Calu3 (cell line): ENCODE results near the gene FNDC3B. TPM values are rescaled to one million over a fixed set of nuclear protein-coding genes. Genes with fewer than 3 reads are reported as not detected.

ENCODE experiments used
- BruUV-seq: library from RNA; stranded (reverse); fragments of 400-500 nt; replicated peaks from 2 replicates; lab custom pipeline; 2021; lab: Mats Ljungman, UMichigan
- CTCF ChIA-PET: fragments of 300-600 bp; sonication (Branson Sonifier 250); formaldehyde crosslinking; loops from one replicate; lab custom pipeline; 2022; ENCODE audit warnings: antibody characterized with exemption; lab: Charles Lee
- DNase-seq: peaks from one replicate; pipeline ENCODE4 v3.0.0; 2022
- H3K27ac Mint-ChIP-seq: one replicate; pipeline ENCODE4 v1.8.0; 2022; ENCODE audit warnings: mixed read lengths; ENCODE audit not compliant: unreplicated experiment
- H3K27me3 Mint-ChIP-seq: one replicate; pipeline ENCODE4 v1.8.0; 2022; ENCODE audit warnings: mixed read lengths; ENCODE audit not compliant: unreplicated experiment
- H3K36me3 Mint-ChIP-seq: one replicate; pipeline ENCODE4 v1.8.0; 2022; ENCODE audit warnings: mild to moderate bottlenecking, moderate library complexity, mixed read lengths; ENCODE audit not compliant: insufficient read depth, unreplicated experiment
- H3K4me1 Mint-ChIP-seq: one replicate; pipeline ENCODE4 v1.8.0; 2022; ENCODE audit warnings: mild to moderate bottlenecking, low read depth, mixed read lengths; ENCODE audit not compliant: unreplicated experiment
- H3K4me3 Mint-ChIP-seq: one replicate; pipeline ENCODE4 v1.8.0; 2022; ENCODE audit warnings: mild to moderate bottlenecking, low read depth, moderate library complexity, mixed read lengths; ENCODE audit not compliant: unreplicated experiment
- H3K9me3 Mint-ChIP-seq: one replicate; pipeline ENCODE4 v1.8.0; 2022; ENCODE audit warnings: low read depth, mixed read lengths; ENCODE audit not compliant: unreplicated experiment
- intact Hi-C: fragments of 100-400 bp; cut with micrococcal nuclease; formaldehyde crosslinking; loops from one replicate; pipeline ENCODE4 v1.10.0; 2022; ENCODE audit not compliant: unreplicated experiment
- total RNA-seq: library from RNA; stranded (reverse); gene quantifications from 2 replicates; pipeline ENCODE4 v1.2.3, GENCODE V29; 2022
- TF ChIP-seq, protein P1 (sequence below): fragments of 200-600 bp; IDR thresholded peaks from one replicate; pipeline ENCODE4 v1.8.0; 2022; ENCODE audit warnings: antibody characterized with exemption; ENCODE audit not compliant: unreplicated experiment

FNDC3B gene
- total RNA-seq, 1 experiment from 2014 or later, result 453 TPM

DNA sequence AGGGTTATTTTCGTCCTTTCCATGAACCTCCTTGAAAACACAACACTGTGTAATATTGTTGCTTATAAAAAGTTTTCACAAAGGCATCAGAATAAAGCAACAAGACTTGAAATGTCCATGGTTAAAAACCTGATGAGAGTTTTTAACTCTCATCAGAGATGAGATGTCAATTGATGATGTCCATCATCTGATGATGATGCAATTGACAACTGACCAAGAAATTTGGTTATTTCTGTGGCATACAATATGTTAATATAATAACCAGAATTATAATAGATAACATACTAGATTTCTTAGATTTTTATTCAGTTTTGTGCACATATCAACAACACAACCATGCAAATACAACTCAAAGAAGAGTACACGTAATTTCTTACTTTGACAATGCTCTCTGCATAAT, 15.5 kb upstream of the FNDC3B start:
- Mint-ChIP-seq H3K36me3 (no peaks in the 10 kb centered on the region), H3K4me3 (no peak overlapping the region), H3K27ac (no peak overlapping the region), H3K27me3 (no peaks in the 10 kb centered on the region), H3K9me3 (no peaks in the 10 kb centered on the region), H3K4me1 (no peaks in the 10 kb centered on the region)
- CTCF ChIA-PET, result no interaction called here
- intact Hi-C loops, result no loop called here
- TF ChIP-seq, protein P1, sequence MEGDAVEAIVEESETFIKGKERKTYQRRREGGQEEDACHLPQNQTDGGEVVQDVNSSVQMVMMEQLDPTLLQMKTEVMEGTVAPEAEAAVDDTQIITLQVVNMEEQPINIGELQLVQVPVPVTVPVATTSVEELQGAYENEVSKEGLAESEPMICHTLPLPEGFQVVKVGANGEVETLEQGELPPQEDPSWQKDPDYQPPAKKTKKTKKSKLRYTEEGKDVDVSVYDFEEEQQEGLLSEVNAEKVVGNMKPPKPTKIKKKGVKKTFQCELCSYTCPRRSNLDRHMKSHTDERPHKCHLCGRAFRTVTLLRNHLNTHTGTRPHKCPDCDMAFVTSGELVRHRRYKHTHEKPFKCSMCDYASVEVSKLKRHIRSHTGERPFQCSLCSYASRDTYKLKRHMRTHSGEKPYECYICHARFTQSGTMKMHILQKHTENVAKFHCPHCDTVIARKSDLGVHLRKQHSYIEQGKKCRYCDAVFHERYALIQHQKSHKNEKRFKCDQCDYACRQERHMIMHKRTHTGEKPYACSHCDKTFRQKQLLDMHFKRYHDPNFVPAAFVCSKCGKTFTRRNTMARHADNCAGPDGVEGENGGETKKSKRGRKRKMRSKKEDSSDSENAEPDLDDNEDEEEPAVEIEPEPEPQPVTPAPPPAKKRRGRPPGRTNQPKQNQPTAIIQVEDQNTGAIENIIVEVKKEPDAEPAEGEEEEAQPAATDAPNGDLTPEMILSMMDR, result no peak
- no TSS peak for BruUV-seq
- DNase-seq, result no peak

DNA sequence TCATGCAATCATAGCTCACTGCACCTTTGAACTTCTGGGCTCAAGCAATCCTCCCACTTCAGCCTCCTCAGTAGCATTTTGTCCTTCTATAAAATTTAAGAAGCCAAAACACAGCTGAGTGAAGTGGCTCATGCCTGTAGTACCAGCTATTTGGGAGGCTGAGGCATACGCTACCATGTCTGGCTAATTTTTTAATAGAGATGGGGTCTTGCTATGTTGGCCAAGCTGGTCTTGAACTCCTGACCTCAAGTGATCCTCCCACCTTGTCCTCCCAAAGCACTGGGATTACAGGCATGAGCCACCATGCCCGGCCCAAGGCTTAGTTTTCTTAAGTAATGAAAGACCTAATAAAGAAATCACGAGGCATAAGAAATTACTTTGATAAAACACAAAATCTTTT, 14.7 kb upstream of the FNDC3B start:
- TF ChIP-seq, protein P1, result no peak
- no TSS peak for BruUV-seq
- CTCF ChIA-PET, result interaction anchor here (1.3 kb wide), 1 partner anchor 88 kb away, joined by 3 read pairs; no protein-coding TSS in a partner anchor
- no peaks in the 10 kb centered on the region for H3K9me3 Mint-ChIP-seq
- H3K4me1 Mint-ChIP-seq, result peaks cover 3% of the 10 kb centered on the region
- H3K4me3 Mint-ChIP-seq, result no peak overlapping the region
- H3K36me3 Mint-ChIP-seq, result no peaks in the 10 kb centered on the region
- intact Hi-C loops, result no loop called here
- no peaks in the 10 kb centered on the region for H3K27me3 Mint-ChIP-seq
- no peak overlapping the region for H3K27ac Mint-ChIP-seq
- no peak for DNase-seq

DNA sequence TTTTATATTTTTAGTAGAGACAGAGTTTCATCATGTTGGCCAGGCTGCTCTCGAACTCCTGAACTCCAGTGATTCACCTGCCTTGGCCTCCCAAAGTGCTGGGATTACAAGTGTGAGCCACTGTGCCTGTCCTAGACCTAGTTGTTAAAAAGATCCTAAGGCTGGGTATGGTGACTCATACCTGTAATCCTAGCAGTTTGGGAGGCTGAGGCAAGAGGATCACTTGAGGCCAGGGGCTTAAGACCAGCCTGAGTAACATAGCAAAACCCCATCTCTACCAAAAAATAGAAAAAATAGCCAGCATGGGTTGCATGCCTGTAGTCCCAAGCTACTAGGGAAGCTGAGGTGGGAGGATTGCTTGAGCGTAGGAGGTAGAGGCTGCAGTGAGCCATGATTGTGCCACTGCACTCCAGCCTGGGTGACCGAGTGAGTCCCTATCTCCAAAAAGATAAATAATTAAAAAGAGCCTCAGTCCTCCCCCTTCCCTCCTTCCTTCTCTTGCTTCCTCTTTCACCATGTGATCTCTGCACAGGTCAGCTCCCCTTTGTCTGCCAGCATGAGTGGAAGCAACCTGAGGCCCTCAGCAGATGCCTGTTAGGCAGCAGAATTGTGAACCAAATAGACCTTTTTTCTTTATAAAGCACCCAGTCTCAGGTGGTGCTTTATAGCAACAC, 9.8 kb upstream of the FNDC3B start:
- Mint-ChIP-seq H3K27me3 (no peaks in the 10 kb centered on the region), H3K27ac (peak overlapping the region; percentile 46), H3K9me3 (peaks cover 7% of the 10 kb centered on the region), H3K4me1 (peaks cover 10% of the 10 kb centered on the region), H3K4me3 (no peak overlapping the region), H3K36me3 (no peaks in the 10 kb centered on the region)
- CTCF ChIA-PET, result interaction anchor here (0.9 to 1.6 kb wide), 3 partner anchors 9 to 196 kb away, joined by 3 read pairs; no protein-coding TSS in a partner anchor
- intact Hi-C loops, result no loop called here
- no TSS peak for BruUV-seq
- DNase-seq, result no peak
- TF ChIP-seq, protein P1, result no peak

DNA sequence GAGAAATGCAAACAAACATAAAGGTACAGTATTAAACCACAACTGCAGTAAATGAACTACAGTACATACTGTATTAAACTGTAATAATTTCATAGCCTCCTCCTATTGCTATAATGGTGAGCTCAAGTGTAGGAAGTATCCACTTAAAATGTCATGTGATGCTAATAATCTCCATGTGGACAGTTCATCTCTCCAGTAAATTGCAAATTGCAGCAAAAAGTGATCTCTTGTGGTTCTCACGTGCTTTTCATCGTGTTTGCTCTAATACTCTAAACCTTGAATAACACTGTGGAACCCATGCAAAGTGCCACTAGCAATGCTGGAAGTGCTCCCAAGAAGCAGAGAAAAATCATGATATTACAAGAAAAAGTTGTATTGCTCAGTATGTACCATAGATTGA, 9.2 kb upstream of the FNDC3B start:
- intact Hi-C loops, result no loop called here
- peaks cover 12% of the 10 kb centered on the region for H3K9me3 Mint-ChIP-seq
- CTCF ChIA-PET, result interaction anchor here (0.9 to 1.6 kb wide), 2 partner anchors 9 to 196 kb away, joined by 3 read pairs; no protein-coding TSS in a partner anchor
- peak overlapping the region; percentile 46 for H3K27ac Mint-ChIP-seq
- H3K4me1 Mint-ChIP-seq, result peaks cover 16% of the 10 kb centered on the region
- DNase-seq, result no peak
- H3K4me3 Mint-ChIP-seq, result no peak overlapping the region
- no peaks in the 10 kb centered on the region for H3K27me3 Mint-ChIP-seq
- TF ChIP-seq, protein P1, result no peak
- H3K36me3 Mint-ChIP-seq, result no peaks in the 10 kb centered on the region
- BruUV-seq, result no TSS peak
